Measurements from ENCODE around the gene SDSL. TPM values are rescaled to one million over a fixed set of nuclear protein-coding genes. Genes with fewer than 3 reads are reported as not detected.
A peak's percentile ranks its signal among the peaks of the same experiment; 100 is the strongest.

Gene SDSL
- total RNA-seq, 2 donors from 2014 or later: 7.5 to 15.2 TPM

GRCh38 chr12:113416091-113416754 lies 6.0 kb upstream of the SDSL start:
- Histone ChIP-seq H3K9me3 (no peaks in the 10 kb centered on the region), H3K4me1 (peaks cover 14% of the 10 kb centered on the region), H3K27me3 (no peaks in the 10 kb centered on the region), H3K36me3 (replicated peaks in 1 of 2; ENCODE audit: insufficient read depth in 1 of 2, low read depth in 2 of 2) (no peaks in the 10 kb centered on the region), H3K27ac (peak overlapping the region in 1 of 4 donors; percentile 56), H3K4me3 (no peak overlapping the region)
- intact Hi-C loops (cut with DNase I): no loop called here
- ATAC-seq: no peak
- WGBS, 2 donors: 56 to 67% methylated on average over 6 of the region's 6 CpGs
- TF ChIP-seq POLR2A (IDR thresholded peaks at IDR 0.05) (no peak), CTCF (IDR thresholded peaks at IDR 0.05) (no peak)
- DNase-seq: peak in 1 of 4 donors; percentile 61

- TF ChIP-seq POLR2A (IDR thresholded peaks at IDR 0.05) (peak in 1 of 3 donors; percentile 8), CTCF (IDR thresholded peaks at IDR 0.05) (no peak)
- Histone ChIP-seq H3K9me3 (no peaks in the 10 kb centered on the region), H3K27ac (peak overlapping the region in 1 of 4 donors; percentile 29), H3K4me3 (no peak overlapping the region), H3K4me1 (peaks cover 29% of the 10 kb centered on the region), H3K36me3 (replicated peaks in 1 of 2; ENCODE audit: insufficient read depth in 1 of 2, low read depth in 2 of 2) (no peaks in the 10 kb centered on the region), H3K27me3 (no peaks in the 10 kb centered on the region)
- intact Hi-C loops (cut with DNase I): no loop called here
- WGBS, 2 donors: 9 to 24% methylated on average over 12 to 13 of the region's 13 CpGs
- DNase-seq (peak; percentile 32 to 66 (median 38)), ATAC-seq (peak; percentile 43)
Observed at GRCh38 chr12:113418213-113418879, 3.8 kb upstream of the SDSL start.

- no peaks in the 10 kb centered on the region for H3K27me3 ChIP-seq
- no peak overlapping the region for H3K27ac ChIP-seq
- DNase-seq (no peak), ATAC-seq (no peak)
- no peak overlapping the region for H3K4me3 ChIP-seq
- intact Hi-C loops (cut with DNase I): loop anchor here (10.0 kb wide), 2 partner anchors 106 to 226 kb away; no protein-coding TSS in a partner anchor
- no peak for TF ChIP-seq POLR2A (IDR thresholded peaks at IDR 0.05)
- TF ChIP-seq CTCF (IDR thresholded peaks at IDR 0.05): no peak
- peaks cover 32% of the 10 kb centered on the region for H3K4me1 ChIP-seq
- H3K36me3 ChIP-seq (replicated peaks in 1 of 2; ENCODE audit: insufficient read depth in 1 of 2, low read depth in 2 of 2): no peaks in the 10 kb centered on the region
- no peaks in the 10 kb centered on the region for H3K9me3 ChIP-seq
- 27 to 67% methylated on average over 2 of the region's 2 CpGs for WGBS, 2 donors
Observed at GRCh38 chr12:113420996-113421595, 1.1 kb upstream of the SDSL start.

- DNase-seq: peak in 1 of 4 donors; percentile 44
- Histone ChIP-seq H3K27ac (peak overlapping the region in 3 of 4 donors; percentile 50 to 78 (median 70)), H3K4me1 (peaks cover 29% of the 10 kb centered on the region), H3K27me3 (no peaks in the 10 kb centered on the region), H3K4me3 (peak overlapping the region; percentile 30 to 31), H3K9me3 (no peaks in the 10 kb centered on the region), H3K36me3 (replicated peaks in 1 of 2; ENCODE audit: insufficient read depth in 1 of 2, low read depth in 2 of 2) (no peaks in the 10 kb centered on the region)
- intact Hi-C loops (cut with DNase I): loop anchor here (10.0 kb wide), 2 partner anchors 108 to 228 kb away; no protein-coding TSS in a partner anchor
- ATAC-seq: no peak
- TF ChIP-seq POLR2A (IDR thresholded peaks at IDR 0.05) (no peak), CTCF (IDR thresholded peaks at IDR 0.05) (no peak)
- 26 to 49% methylated on average over 4 to 6 of the region's 6 CpGs for WGBS, 2 donors
Observed at GRCh38 chr12:113422886-113423669, 898 bp downstream of the SDSL start.

Measured in body of pancreas (tissue), 4 donors.